ENCODE measurements around the gene HSPA1L.
"Not testable (repeated sequence)": the region's sequence is repeated elsewhere in the genome, so short reads cannot be mapped to it uniquely, and the experiment has no call there.

Gene HSPA1L

DNA sequence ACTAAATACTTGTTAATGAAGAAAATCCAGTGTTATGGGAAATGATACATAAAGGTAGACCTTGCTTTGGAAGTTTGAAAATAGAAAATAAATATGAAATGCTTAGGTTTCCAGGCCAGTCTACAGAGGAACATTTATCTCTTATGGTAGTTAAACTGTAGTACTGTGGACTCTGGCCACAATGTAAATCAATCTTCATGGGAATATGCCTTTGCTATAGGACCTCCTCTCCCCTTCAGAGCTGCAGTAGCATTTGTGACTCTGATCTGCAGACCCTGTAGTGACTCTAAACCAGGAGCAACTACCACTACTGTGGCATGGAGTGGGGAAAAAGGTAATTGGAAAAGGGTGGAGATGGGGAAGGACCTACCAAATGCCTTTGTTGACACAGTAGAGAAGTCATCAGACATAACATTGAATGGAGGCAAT lies 4.8 kb upstream of the HSPA1L start:
- Histone ChIP-seq H3K9ac (ENCODE audit: insufficient read length, low read depth) (no peak overlapping the region), H3K36me3 (ENCODE audit: insufficient read depth, insufficient read length, low read length) (peaks cover 10% of the 10 kb centered on the region), H3K4me1 (ENCODE audit: insufficient read depth, insufficient read length) (no peaks in the 10 kb centered on the region), H3K4me3 (ENCODE audit: insufficient read length, low read depth) (no peak overlapping the region), H3K9me3 (ENCODE audit: insufficient read depth, low read length) (no peaks in the 10 kb centered on the region; the same call in 1 of the 2 replicates), H3K27me3 (ENCODE audit: insufficient read depth, insufficient read length) (no peaks in the 10 kb centered on the region)
- no peak for DNase-seq (ENCODE audit: low read depth, low spot score)
- TF ChIP-seq YY1 (IDR thresholded peaks at IDR 0.05; ENCODE audit: insufficient read depth, insufficient read length) = no peak
- no peak for TF ChIP-seq ZNF274 (IDR thresholded peaks at IDR 0.05; ENCODE audit: low read depth, low read length)
- TF ChIP-seq SUZ12 (IDR thresholded peaks at IDR 0.05; ENCODE audit: extremely low read depth, insufficient read depth, insufficient read length) = no peak

DNA sequence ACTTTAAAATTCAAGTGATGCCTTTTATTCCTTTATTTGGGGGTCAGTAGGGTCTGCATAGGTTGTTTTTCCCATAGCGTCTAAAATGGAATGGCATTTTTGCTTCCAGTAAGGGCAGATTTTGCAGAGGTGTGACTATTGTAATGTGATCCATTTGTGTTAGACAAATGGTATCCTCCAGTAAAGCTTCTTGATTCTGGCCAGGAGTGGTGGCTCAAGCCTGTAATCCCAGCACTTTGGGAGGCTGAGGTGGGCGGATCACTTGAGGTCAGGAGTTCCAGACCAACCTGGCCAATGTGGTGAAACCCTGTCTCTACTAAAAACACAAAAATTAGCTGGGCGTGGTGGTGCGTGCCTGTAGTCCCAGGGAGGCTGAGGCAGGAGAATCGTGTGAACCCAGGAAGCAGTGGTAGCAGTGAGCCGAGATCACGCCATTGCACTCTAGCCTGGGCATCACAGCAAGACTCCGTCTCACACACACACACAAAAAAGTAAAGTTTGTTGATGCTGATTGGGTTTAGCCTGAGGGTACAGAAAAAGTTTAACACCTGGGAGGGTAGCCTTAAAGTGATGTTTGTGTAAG lies 2.9 kb upstream of the HSPA1L start:
- not testable (repeated sequence) for H3K4me1 ChIP-seq (ENCODE audit: insufficient read depth, insufficient read length); H3K27me3 ChIP-seq (ENCODE audit: insufficient read depth, insufficient read length); H3K9ac ChIP-seq (ENCODE audit: insufficient read length, low read depth); DNase-seq (ENCODE audit: low read depth, low spot score); H3K9me3 ChIP-seq (ENCODE audit: insufficient read depth, low read length); H3K36me3 ChIP-seq (ENCODE audit: insufficient read depth, insufficient read length, low read length)
- peak overlapping the region; percentile 11 for H3K4me3 ChIP-seq (ENCODE audit: insufficient read length, low read depth)

DNA sequence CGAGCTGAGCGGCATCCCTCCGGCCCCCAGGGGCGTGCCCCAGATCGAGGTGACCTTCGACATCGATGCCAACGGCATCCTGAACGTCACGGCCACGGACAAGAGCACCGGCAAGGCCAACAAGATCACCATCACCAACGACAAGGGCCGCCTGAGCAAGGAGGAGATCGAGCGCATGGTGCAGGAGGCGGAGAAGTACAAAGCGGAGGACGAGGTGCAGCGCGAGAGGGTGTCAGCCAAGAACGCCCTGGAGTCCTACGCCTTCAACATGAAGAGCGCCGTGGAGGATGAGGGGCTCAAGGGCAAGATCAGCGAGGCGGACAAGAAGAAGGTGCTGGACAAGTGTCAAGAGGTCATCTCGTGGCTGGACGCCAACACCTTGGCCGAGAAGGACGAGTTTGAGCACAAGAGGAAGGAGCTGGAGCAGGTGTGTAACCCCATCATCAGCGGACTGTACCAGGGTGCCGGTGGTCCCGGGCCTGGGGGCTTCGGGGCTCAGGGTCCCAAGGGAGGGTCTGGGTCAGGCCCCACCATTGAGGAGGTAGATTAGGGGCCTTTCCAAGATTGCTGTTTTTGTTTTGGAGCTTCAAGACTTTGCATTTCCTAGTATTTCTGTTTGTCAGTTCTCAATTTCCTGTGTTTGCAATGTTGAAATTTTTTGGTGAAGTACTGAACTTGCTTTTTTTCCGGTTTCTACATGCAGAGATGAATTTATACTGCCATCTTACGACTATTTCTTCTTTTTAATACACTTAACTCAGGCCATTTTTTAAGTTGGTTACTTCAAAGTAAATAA lies 2.2 kb upstream of the HSPA1L start:
- H3K9ac ChIP-seq (ENCODE audit: insufficient read length, low read depth); DNase-seq (ENCODE audit: low read depth, low spot score); H3K27me3 ChIP-seq (ENCODE audit: insufficient read depth, insufficient read length); H3K9me3 ChIP-seq (ENCODE audit: insufficient read depth, low read length); H3K36me3 ChIP-seq (ENCODE audit: insufficient read depth, insufficient read length, low read length); H3K4me3 ChIP-seq (ENCODE audit: insufficient read length, low read depth); H3K4me1 ChIP-seq (ENCODE audit: insufficient read depth, insufficient read length): not testable (repeated sequence)

DNA sequence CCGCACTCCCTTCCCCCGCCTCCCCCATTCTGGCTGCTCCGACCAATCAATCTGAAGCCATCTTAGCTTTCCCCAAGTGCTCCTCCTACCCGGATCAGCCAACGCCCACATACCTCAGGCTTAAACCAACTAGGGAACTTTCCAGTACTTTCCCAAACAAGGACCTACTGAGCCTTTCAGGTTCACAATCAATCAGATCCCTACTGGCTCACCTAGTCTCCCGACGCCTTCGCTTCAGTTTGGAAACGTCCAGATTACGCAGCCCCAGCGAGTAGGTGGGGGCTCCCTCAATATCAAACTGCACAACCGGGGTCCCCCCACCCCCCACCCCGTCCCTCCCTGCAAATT lies 432 bp downstream of the HSPA1L start:
- DNase-seq (ENCODE audit: low read depth, low spot score) = peak; percentile 92
- TF ChIP-seq YY1 (IDR thresholded peaks at IDR 0.05; ENCODE audit: insufficient read depth, insufficient read length) = no peak
- no peak for TF ChIP-seq ZNF274 (IDR thresholded peaks at IDR 0.05; ENCODE audit: low read depth, low read length)
- no peak for TF ChIP-seq SUZ12 (IDR thresholded peaks at IDR 0.05; ENCODE audit: extremely low read depth, insufficient read depth, insufficient read length)
- H3K9ac ChIP-seq (ENCODE audit: insufficient read length, low read depth) = peak overlapping the region; percentile 42
- H3K9me3 ChIP-seq (ENCODE audit: insufficient read depth, low read length) = no peaks in the 10 kb centered on the region; the same call in 1 of the 2 replicates
- H3K27me3 ChIP-seq (ENCODE audit: insufficient read depth, insufficient read length) = no peaks in the 10 kb centered on the region
- H3K4me3 ChIP-seq (ENCODE audit: insufficient read length, low read depth) = peak overlapping the region; percentile 30
- peaks cover 10% of the 10 kb centered on the region for H3K36me3 ChIP-seq (ENCODE audit: insufficient read depth, insufficient read length, low read length)
- H3K4me1 ChIP-seq (ENCODE audit: insufficient read depth, insufficient read length) = no peaks in the 10 kb centered on the region

DNA sequence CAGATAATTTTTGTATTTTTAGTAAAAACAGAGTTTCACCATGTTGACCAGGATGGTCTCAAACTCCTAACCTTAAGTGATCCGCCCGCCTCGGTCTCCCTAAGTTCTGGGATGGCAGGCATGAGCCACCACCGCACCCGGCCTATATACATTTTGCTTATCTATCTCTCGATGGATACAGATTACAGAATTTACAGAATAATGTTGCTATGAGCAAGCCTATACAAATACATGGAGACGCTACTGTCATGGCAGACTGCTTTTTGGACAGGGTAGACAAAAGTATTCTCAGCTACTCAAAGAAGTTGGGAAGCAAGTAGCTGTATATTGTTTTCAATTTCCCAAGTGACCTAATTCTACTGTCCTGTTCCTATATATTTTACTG lies 1.6 kb downstream of the HSPA1L start:
- Histone ChIP-seq H3K4me1 (ENCODE audit: insufficient read depth, insufficient read length) (no peaks in the 10 kb centered on the region), H3K4me3 (ENCODE audit: insufficient read length, low read depth) (no peak overlapping the region), H3K9ac (ENCODE audit: insufficient read length, low read depth) (peak overlapping the region; percentile 57), H3K36me3 (ENCODE audit: insufficient read depth, insufficient read length, low read length) (peaks cover 4% of the 10 kb centered on the region), H3K9me3 (ENCODE audit: insufficient read depth, low read length) (no peaks in the 10 kb centered on the region; the same call in 1 of the 2 replicates), H3K27me3 (ENCODE audit: insufficient read depth, insufficient read length) (no peaks in the 10 kb centered on the region)
- TF ChIP-seq SUZ12 (IDR thresholded peaks at IDR 0.05; ENCODE audit: extremely low read depth, insufficient read depth, insufficient read length) (no peak), ZNF274 (IDR thresholded peaks at IDR 0.05; ENCODE audit: low read depth, low read length) (no peak), YY1 (IDR thresholded peaks at IDR 0.05; ENCODE audit: insufficient read depth, insufficient read length) (no peak)
- DNase-seq (ENCODE audit: low read depth, low spot score) = no peak

DNA sequence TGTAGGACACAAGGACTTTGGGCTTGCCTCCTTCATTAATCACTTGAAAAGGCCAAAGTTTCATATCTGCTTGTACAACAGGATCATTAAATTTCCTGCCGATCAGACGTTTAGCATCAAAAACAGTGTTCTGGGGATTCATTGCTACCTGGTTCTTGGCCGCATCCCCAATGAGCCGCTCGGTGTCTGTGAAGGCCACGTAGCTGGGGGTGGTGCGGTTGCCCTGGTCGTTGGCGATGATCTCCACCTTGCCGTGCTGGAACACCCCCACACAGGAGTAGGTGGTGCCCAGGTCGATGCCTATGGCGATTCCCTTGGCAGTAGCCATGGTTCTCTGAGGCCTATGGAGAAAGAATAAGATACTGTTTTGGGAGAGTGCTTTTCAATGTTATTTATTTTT lies 3.4 kb downstream of the HSPA1L start:
- no peak for DNase-seq (ENCODE audit: low read depth, low spot score)
- Histone ChIP-seq H3K27me3 (ENCODE audit: insufficient read depth, insufficient read length) (no peaks in the 10 kb centered on the region), H3K9ac (ENCODE audit: insufficient read length, low read depth) (no peak overlapping the region), H3K9me3 (ENCODE audit: insufficient read depth, low read length) (no peaks in the 10 kb centered on the region), H3K36me3 (ENCODE audit: insufficient read depth, insufficient read length, low read length) (no peaks in the 10 kb centered on the region), H3K4me1 (ENCODE audit: insufficient read depth, insufficient read length) (no peaks in the 10 kb centered on the region), H3K4me3 (ENCODE audit: insufficient read length, low read depth) (no peak overlapping the region)
- no peak for TF ChIP-seq ZNF274 (IDR thresholded peaks at IDR 0.05; ENCODE audit: low read depth, low read length)

DNA sequence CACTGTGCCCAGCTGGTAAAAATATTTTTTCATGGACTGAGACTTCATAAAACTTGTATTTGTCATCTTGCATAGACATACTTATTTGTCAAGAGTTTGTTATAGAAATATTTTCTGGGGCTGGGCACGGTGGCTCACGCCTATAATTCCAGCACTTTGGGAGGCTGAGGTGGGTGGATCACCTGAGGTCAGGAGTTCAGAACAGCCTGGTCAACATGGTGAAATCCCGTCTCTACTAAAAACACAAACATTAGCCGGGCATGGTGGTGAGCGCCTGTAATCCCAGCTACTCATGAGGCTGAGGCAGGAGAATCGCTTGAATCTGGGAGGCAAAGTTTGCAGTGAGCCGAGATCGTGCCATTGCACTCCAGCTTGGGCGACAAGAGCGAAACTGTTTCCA lies 6.5 kb downstream of the HSPA1L start:
- DNase-seq (ENCODE audit: low read depth, low spot score); H3K36me3 ChIP-seq (ENCODE audit: insufficient read depth, insufficient read length, low read length); H3K27me3 ChIP-seq (ENCODE audit: insufficient read depth, insufficient read length); H3K4me3 ChIP-seq (ENCODE audit: insufficient read length, low read depth); H3K9ac ChIP-seq (ENCODE audit: insufficient read length, low read depth); H3K9me3 ChIP-seq (ENCODE audit: insufficient read depth, low read length); H3K4me1 ChIP-seq (ENCODE audit: insufficient read depth, insufficient read length): not testable (repeated sequence)

All from NT2/D1 (cell line).